ENCODE measurements around the gene ATP5F1A. TPM values are rescaled to one million over a fixed set of nuclear protein-coding genes. Genes with fewer than 3 reads are reported as not detected.

ATP5F1A gene
- polyA plus RNA-seq, 1 donor (not counting 4 experiments of a cell fraction or from before 2014, with no cell fraction given) = 512 TPM

GRCh38 chr18:46099463-46099862 is 1.4 kb upstream of the ATP5F1A start:
- Histone ChIP-seq H3K4me1 (ENCODE audit: control insufficient read depth, extremely low read depth, insufficient read depth, low read length) (peaks cover 13% of the 10 kb centered on the region), H2AFZ (ENCODE audit: control insufficient read depth, low read length) (no peak overlapping the region), H3K9me1 (ENCODE audit: control insufficient read depth, extremely low read depth, insufficient read depth, low read length) (no peaks in the 10 kb centered on the region), H3K9ac (ENCODE audit: control insufficient read depth, extremely low read depth, insufficient read depth, low read length) (no peak overlapping the region), H3K27me3 (ENCODE audit: control insufficient read depth, extremely low read depth, insufficient read depth, low read length) (no peaks in the 10 kb centered on the region), H3K4me3 (ENCODE audit: control insufficient read depth in 2 of 3, extremely low read depth in 1 of 3, insufficient read depth in 2 of 3, low read depth in 1 of 3, low read length in 3 of 3) (no peak overlapping the region), H3K79me2 (ENCODE audit: control insufficient read depth, insufficient read depth, low read length) (peaks cover 36% of the 10 kb centered on the region), H4K20me1 (ENCODE audit: control insufficient read depth, extremely low read depth, insufficient read depth, low read length) (no peaks in the 10 kb centered on the region), H3K27ac (ENCODE audit: control insufficient read depth, insufficient read depth, low read length) (no peak overlapping the region), H3K4me2 (ENCODE audit: control insufficient read depth, extremely low read depth, insufficient read depth, low read depth, low read length) (no peak overlapping the region), H3K9me3 (ENCODE audit: control insufficient read depth, low read depth, low read length) (no peaks in the 10 kb centered on the region), H3K36me3 (ENCODE audit: control insufficient read depth in 2 of 2, extremely low read depth in 1 of 2, insufficient read depth in 2 of 2, low read length in 2 of 2) (peaks cover 0 to 3% of the 10 kb centered on the region in 2 experiments)
- FAIRE-seq (no peak), DNase-seq (ENCODE audit: low read depth, low spot score) (no peak)
- dilution Hi-C loops (cut with MboI; ENCODE audit: extremely low pct_ligation_motif_present, low sequenced_read_pairs) = no loop called here
- TF ChIP-seq EZH2 (IDR thresholded peaks at IDR 0.05; ENCODE audit: low read length) (no peak), CTCF (optimal IDR thresholded peaks at IDR 0.05 in 1 of 3, IDR thresholded peaks at IDR 0.05 in 1 of 3, conservative IDR thresholded peaks at IDR 0.05 in 1 of 3; ENCODE audit: extremely low read depth in 1 of 3, insufficient read depth in 2 of 3, low read length in 3 of 3) (no peak)

- Histone ChIP-seq H3K79me2 (ENCODE audit: control insufficient read depth, insufficient read depth, low read length) (peaks cover 44% of the 10 kb centered on the region), H3K9me3 (ENCODE audit: control insufficient read depth, low read depth, low read length) (no peaks in the 10 kb centered on the region), H3K36me3 (ENCODE audit: control insufficient read depth in 2 of 2, extremely low read depth in 1 of 2, insufficient read depth in 2 of 2, low read length in 2 of 2) (peaks cover under 1 to 6% of the 10 kb centered on the region in 2 experiments), H3K9me1 (ENCODE audit: control insufficient read depth, extremely low read depth, insufficient read depth, low read length) (no peaks in the 10 kb centered on the region), H3K27me3 (ENCODE audit: control insufficient read depth, extremely low read depth, insufficient read depth, low read length) (no peaks in the 10 kb centered on the region), H3K4me1 (ENCODE audit: control insufficient read depth, extremely low read depth, insufficient read depth, low read length) (peaks cover 10% of the 10 kb centered on the region), H4K20me1 (ENCODE audit: control insufficient read depth, extremely low read depth, insufficient read depth, low read length) (no peaks in the 10 kb centered on the region), H3K4me2 (ENCODE audit: control insufficient read depth, extremely low read depth, insufficient read depth, low read depth, low read length) (peak overlapping the region; percentile 69), H3K27ac (ENCODE audit: control insufficient read depth, insufficient read depth, low read length) (peak overlapping the region; percentile 92), H3K9ac (ENCODE audit: control insufficient read depth, extremely low read depth, insufficient read depth, low read length) (peak overlapping the region; percentile 98), H2AFZ (ENCODE audit: control insufficient read depth, low read length) (peak overlapping the region; percentile 91), H3K4me3 (ENCODE audit: control insufficient read depth in 2 of 3, extremely low read depth in 1 of 3, insufficient read depth in 2 of 3, low read depth in 1 of 3, low read length in 3 of 3) (peak overlapping the region; percentile 72 to 99 (median 97))
- dilution Hi-C loops (cut with MboI; ENCODE audit: extremely low pct_ligation_motif_present, low sequenced_read_pairs) = no loop called here
- TF ChIP-seq EZH2 (IDR thresholded peaks at IDR 0.05; ENCODE audit: low read length) = no peak
- TF ChIP-seq CTCF (optimal IDR thresholded peaks at IDR 0.05 in 1 of 3, IDR thresholded peaks at IDR 0.05 in 1 of 3, conservative IDR thresholded peaks at IDR 0.05 in 1 of 3; ENCODE audit: extremely low read depth in 1 of 3, insufficient read depth in 2 of 3, low read length in 3 of 3) = no peak
- no peak for DNase-seq (ENCODE audit: low read depth, low spot score)
- no peak for FAIRE-seq
These were observed 479 bp upstream of the ATP5F1A start for GRCh38 chr18:46098616-46098933.
